NCI-H128 (cell line): ENCODE results near the gene NOS1.

Experiments
- DNase-seq: peaks from one replicate; lab custom pipeline; 2025; ENCODE audit not compliant: unreplicated experiment; lab: John Stamatoyannopoulos, UW

The NOS1 gene

DNA sequence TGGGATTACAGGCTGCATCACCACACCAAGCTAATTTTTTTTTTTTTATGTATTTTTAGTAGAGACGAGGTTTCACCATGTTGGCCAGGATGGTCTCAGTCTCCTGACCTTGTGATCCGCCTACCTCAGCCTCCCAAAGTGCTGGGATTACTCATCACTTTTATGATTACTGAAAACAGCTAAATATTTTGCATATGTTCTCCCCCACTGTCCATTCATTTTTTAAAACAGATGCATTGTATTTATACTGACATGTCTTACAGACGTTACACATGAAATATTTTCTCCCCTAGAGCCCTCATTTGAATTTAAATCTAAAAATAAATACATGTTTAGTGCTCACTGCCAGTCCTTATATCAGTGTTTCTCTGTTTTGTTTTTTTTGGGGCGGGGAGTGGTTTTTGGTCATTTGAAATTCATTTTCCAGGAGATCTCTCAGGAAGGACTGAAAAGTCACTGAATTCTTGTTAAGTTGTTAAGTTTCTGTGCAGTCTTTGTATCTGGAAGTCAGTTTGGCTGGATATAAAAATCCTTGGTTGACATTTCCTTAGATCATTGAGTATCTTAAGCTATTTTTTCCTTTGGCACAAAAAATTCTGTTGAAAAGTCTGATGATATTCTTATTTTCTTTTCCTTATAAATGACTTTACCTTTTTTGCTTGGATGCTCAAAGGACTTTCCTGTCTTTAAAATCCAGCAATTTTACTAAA lies 180.5 kb downstream of the NOS1 start:
- DNase-seq, result no peak

GRCh38 chr12:117178745-117179144 lies 182.7 kb downstream of the NOS1 start:
- no peak for DNase-seq

DNA sequence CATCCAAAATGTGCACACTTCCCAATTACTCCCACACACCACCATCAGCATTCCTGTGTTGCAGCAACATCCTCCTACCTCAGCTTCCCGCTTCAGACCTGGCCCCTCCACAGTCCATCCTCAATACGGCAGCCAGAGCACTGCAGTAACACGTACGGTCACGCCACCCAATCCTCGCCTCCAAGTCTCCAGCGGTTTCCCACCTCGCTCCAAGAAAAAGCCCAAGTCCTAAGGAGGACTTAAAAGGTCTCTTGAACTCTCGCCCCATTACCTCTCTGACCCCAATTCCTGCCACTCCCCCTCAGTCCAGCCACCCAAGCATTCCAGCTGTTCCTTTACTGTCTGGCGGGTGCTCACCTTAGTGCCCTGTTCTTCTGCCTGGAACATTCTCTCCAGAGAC lies 183.1 kb downstream of the NOS1 start:
- no peak for DNase-seq

DNA sequence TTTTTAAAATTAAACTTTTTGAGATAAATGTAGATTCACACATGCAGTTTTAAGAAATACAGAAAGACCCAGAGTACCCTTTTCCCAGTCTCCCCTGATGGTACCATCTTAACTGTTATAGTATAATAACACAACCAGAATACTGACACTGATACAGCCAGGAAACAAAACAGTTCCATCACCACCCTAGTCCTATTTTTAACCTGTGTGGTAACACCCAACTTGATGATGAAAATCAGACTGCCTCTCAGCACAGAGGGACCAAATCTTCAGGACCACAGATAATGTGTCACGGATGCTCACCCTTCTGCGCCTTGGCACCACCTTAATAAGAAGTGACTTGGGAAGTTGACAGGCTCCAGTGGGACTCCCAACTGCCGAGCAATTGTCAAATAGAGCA lies 189.3 kb downstream of the NOS1 start:
- DNase-seq, result no peak

DNA sequence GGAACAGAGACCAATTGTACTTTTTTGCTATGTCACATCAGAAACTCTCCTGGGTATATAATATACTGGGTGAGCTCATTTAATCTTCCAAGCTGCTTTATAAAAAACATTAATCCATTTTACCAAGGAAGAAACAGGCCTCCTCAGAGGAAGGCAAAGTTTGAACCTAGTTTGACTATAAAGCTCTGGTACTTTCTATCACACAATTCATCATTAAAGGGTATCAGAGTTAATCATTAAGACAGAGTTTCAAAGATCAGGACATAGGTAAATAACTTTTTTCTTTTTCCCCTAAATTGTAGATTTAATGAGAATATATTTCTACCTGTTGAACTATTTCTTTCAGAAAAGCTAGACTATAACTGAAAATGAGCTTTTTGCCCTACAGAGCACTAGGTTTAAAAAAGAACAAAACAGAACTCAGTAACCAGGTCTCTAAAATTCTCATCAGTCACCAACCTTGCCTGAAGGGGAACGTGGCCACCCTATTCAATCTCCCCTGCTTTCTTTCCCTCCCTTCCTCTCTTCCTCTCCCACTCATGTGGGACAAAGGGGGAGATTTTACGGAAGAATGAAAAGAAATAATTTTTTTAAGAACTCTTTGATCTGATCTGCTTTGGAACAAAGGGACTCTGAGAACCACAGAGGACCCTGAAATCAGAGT lies 189.8 kb downstream of the NOS1 start:
- DNase-seq, result no peak

DNA sequence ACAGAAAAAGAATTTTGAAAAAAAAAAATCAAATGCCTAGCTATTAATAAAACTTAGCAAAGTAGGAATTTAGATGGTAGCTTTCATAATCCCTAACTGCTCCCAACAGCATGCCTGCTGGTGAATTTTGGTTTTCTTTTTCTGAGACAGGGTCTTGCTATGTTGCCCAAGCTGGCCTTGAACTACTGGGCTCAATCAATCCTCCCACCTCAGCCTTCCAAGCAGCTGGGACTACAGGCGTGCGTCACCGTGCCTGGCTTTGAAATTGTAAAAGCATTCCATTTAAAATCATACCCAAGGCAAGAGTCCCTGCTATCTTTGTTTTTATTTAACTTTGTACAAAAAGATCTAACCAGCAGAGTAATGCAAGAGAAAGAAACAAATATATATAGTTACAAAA lies 191.9 kb downstream of the NOS1 start:
- no peak for DNase-seq

- DNase-seq, result no peak
Observed at GRCh38 chr12:117168976-117169375, 192.4 kb downstream of the NOS1 start.

DNA sequence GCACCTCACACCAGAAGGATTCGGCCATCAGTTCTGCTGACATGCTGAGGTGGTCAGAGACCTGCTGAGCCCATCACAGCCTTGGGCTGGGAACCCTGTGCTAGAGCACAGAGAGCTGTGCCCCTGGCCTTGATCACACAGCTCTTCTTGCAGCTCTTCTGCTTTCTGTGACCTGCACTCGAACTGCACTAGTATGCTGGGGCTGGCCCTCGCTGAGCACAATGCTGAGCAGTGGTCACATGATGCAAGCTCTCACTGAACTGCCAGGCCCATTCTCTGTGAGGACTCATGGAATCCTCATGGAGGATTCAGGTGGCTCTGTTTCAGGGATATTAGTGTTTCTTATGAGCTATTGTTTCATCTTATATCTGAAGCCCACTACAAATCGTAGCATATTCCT lies 193.7 kb downstream of the NOS1 start:
- DNase-seq, result no peak

DNA sequence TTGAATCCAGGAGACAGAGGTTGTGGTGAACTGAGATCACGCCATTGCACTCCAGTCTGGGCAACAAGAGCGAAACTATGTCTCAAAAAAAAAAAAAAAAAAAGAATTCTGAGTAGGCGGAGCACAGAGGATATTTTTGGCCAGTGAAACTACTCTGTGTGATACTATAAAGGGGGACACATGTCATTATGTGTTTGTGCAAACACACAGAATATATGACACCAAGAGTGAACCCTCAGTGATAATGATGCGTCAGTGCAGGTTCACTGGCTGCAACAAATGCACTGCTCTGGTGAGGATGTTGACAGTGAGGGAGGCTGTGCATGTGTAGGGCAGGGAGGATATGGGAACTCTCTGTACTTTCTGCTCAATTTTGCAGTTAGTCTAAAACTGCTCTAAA lies 195.3 kb downstream of the NOS1 start:
- DNase-seq, result no peak

DNA sequence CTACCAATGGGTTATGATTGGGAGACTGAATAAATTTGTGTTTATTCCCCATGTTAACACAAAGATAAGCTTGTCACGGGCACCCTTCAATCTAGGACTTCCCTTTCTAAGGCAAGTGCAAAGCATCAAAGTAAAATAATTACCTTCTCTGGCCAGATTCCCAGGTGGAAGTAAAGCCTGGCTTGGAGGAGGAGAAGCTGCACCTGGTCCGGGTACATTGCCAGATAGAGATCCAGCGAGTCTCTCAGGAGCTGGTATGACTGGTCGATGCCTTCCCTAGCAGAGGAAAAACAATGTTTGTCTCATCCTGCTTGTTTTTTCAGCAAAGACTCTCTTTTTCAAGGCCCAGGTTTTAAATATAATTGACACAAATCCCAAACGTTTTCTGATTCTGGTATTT lies 196.1 kb downstream of the NOS1 start:
- DNase-seq, result no peak

DNA sequence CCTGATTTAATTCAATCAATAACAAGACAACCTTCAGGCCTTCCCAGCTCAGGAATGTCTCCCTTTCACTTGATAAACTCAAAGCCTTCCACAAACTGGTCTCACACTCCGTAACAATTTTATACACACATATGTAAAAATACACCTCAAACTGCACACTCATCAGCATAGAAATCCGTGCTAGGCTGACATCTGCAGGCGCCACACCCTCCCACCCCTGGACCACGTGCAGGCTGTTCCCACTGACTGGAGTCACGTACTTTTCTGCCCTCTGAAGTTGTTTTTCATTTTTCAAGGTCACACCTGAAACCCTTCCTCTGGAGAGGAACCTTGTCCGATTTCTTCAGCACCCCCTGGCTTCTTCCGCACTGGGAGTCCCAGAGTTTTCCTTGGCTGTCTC lies 198.8 kb downstream of the NOS1 start:
- DNase-seq, result no peak

DNA sequence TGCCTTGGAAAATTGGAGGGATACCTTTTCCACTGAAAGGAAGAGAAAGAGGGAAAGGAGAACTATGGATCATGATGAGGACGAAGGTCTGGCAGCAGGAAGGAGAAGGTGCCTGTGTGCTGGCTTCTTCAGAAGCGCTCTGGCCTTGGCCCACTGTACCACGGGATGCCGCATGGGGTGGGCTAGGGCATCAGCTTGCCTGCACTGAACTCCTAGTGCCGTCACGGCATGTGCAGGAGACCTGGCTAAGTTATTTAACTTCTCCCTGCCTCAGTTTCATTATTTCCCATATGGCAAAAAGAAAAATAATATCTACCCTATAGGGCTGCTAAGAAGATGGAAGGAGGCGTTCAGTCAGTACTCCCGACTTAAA lies 199.3 kb downstream of the NOS1 start:
- DNase-seq, result no peak

- no peak for DNase-seq
Observed at GRCh38 chr12:117161460-117162166, 199.8 kb downstream of the NOS1 start.

GRCh38 chr12:117159674-117160073 lies 201.8 kb downstream of the NOS1 start:
- no peak for DNase-seq

DNA sequence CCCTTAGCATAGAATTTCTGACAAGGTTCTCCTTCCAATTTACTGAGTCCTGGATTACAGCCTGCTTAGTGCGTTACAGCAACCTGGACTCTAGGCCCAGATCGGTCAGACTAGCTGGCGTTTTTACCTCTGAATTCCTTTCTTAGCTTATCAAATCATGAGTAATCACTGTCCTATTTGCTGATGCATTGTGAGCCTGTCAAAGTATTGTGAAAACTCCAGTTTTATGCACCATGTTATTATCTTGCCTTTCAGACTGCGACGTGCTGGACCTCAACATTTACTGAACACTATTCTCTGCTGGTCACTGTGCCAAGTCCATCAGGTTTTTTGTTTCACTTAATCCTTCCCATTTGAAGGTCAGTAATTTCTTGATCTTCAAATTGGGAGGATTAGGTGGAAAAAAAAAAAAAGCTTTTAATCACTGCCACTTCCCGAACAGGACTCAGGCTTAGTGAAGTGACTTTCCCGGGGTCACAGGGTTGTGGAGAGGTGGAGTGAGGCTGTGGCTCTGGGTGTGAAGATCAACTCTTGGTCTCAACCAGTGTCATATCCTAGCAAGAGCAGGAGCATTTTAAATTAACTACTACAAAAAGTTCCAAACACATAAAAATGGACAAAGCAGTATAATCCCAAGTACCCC lies 202.4 kb downstream of the NOS1 start:
- no peak for DNase-seq
